Activated CD8-positive, alpha-beta memory T cell treated with anti-CD3 and anti-CD28 coated beads, Interleukin-2, amount 50 U/mL, for 48 hours (primary cell): ENCODE results near the gene TFDP1.

Experiments
- DNase-seq: peaks from one replicate; pipeline ENCODE4 v3.0.0-alpha.2; 2020

The TFDP1 gene

GRCh38 chr13:113635709-113636108 lies 51.2 kb downstream of the TFDP1 start:
- DNase-seq, result no peak

GRCh38 chr13:113636266-113636963 lies 51.9 kb downstream of the TFDP1 start:
- no peak for DNase-seq

GRCh38 chr13:113637262-113638160 lies 53.0 kb downstream of the TFDP1 start:
- no peak for DNase-seq

GRCh38 chr13:113638173-113638746 lies 53.7 kb downstream of the TFDP1 start:
- DNase-seq, result no peak

- DNase-seq, result no peak
Observed at GRCh38 chr13:113638806-113639205, 54.3 kb downstream of the TFDP1 start.

GRCh38 chr13:113639616-113640262 lies 55.2 kb downstream of the TFDP1 start:
- no peak for DNase-seq

GRCh38 chr13:113641426-113641825 lies 56.9 kb downstream of the TFDP1 start:
- DNase-seq, result no peak

- no peak for DNase-seq
Observed at GRCh38 chr13:113642563-113642962, 58.0 kb downstream of the TFDP1 start.

GRCh38 chr13:113643593-113643992 lies 59.0 kb downstream of the TFDP1 start:
- DNase-seq, result no peak

GRCh38 chr13:113644800-113645199 lies 60.2 kb downstream of the TFDP1 start:
- DNase-seq, result no peak

GRCh38 chr13:113645329-113645728 lies 60.8 kb downstream of the TFDP1 start:
- no peak for DNase-seq

GRCh38 chr13:113646376-113646775 lies 61.8 kb downstream of the TFDP1 start:
- DNase-seq, result no peak

- DNase-seq, result no peak
Observed at GRCh38 chr13:113646921-113647340, 62.4 kb downstream of the TFDP1 start.

GRCh38 chr13:113647351-113648215 lies 63.0 kb downstream of the TFDP1 start:
- DNase-seq, result no peak

GRCh38 chr13:113648216-113648610 lies 63.7 kb downstream of the TFDP1 start:
- DNase-seq, result no peak

- no peak for DNase-seq
Observed at GRCh38 chr13:113649212-113649611, 64.7 kb downstream of the TFDP1 start.

GRCh38 chr13:113650275-113650674 lies 65.7 kb downstream of the TFDP1 start:
- DNase-seq, result no peak

- DNase-seq, result no peak
Observed at GRCh38 chr13:113650731-113651148, 66.2 kb downstream of the TFDP1 start.

- DNase-seq, result no peak
Observed at GRCh38 chr13:113651511-113652403, 67.2 kb downstream of the TFDP1 start.

- no peak for DNase-seq
Observed at GRCh38 chr13:113652404-113653263, 68.1 kb downstream of the TFDP1 start.
